ENCODE data around the gene DSCAM.

DNA sequence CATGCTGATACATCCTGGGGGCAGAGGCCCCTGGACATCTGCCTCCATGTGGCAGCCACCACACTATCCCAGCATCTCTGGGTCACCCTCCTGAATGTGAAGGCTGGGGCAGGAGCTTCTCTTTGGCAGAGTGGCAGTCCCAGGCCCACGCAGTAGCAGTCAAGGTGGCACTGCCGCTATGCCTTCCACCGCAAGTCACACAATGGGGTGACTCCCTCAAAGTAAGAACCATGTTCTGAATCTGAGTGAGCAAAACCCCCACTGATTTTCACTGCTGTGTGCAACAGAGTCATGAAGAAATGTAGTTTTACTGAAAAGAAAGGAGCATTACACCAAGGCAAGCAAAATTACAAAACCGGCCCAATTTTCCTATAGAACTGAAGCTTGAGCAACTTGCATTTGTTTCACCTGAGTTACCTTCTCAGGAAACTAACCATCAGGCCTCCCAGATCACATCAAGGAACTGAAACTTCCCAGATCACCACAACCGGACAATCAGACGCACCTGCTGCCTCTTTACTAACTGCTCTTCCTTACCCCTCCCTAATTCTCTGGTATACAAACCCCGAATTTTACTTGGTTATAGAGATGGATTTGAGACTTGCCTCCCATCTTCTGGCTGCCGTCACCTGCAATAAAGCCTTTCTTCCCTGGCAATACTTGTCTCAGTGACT, 877.1 kb downstream of the DSCAM start:
- no peak for TF ChIP-seq EP300 (IDR thresholded peaks at IDR 0.05; ENCODE audit: borderline replicate concordance)
- no peak for TF ChIP-seq RAD21 (IDR thresholded peaks at IDR 0.05; ENCODE audit: low read depth)
- TF ChIP-seq TAF1 (IDR thresholded peaks at IDR 0.05; ENCODE audit: low read depth) = no peak
- TF ChIP-seq, protein P1, sequence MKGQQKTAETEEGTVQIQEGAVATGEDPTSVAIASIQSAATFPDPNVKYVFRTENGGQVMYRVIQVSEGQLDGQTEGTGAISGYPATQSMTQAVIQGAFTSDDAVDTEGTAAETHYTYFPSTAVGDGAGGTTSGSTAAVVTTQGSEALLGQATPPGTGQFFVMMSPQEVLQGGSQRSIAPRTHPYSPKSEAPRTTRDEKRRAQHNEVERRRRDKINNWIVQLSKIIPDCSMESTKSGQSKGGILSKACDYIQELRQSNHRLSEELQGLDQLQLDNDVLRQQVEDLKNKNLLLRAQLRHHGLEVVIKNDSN (IDR thresholded peaks at IDR 0.05) = no peak
- no peak for TF ChIP-seq YY1 (IDR thresholded peaks at IDR 0.05; ENCODE audit: low read depth)
- TF ChIP-seq, protein P2, sequence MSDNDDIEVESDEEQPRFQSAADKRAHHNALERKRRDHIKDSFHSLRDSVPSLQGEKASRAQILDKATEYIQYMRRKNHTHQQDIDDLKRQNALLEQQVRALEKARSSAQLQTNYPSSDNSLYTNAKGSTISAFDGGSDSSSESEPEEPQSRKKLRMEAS (IDR thresholded peaks at IDR 0.05) = no peak

Measured in Ishikawa (cell line).